CD4-positive, alpha-beta T cell treated with Interleukin-6 at 100 ng/mL for 8 hours (primary cell): Measurements from ENCODE around the gene GPSM3.

Source experiments
- DNase-seq: peaks from one replicate; pipeline ENCODE4 v3.0.0-alpha.2; 2020; ENCODE audit warnings: mixed read lengths, low spot score

GPSM3 gene

DNA sequence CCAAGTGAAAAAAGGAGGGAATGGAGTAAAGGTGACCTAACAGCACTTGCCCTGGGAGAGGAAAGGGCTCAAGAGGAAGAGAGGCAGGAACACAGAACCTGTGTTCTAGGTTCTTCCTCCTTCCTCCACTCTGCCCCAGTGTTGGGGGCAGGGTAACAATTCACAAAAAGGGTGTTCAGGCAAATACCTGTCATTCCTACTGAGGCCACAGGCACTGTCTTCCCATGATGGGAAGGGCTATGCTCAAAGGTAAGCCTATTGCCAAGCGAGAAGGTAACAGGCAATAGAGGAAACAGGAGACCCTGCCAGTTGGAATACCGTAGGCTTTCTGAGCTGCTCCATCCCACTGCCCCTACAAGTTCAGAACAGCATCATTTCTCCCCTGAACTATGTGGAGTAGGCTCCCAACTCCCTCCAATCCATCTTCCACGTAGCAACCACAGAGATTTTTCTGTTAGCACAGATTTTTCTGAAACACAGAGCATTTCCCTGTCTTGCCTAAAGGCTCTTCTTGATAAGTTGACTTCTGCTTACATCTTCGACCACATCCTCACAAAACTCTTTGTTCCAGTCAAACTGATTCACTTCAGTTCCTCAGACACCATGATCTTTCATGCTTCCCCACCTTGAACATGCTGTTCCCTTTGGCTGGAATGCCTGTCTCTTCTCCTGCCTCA lies 19.3 kb downstream of the GPSM3 start:
- no peak for DNase-seq

GRCh38 chr6:32171234-32171633 lies 21.2 kb downstream of the GPSM3 start:
- DNase-seq, result no peak

DNA sequence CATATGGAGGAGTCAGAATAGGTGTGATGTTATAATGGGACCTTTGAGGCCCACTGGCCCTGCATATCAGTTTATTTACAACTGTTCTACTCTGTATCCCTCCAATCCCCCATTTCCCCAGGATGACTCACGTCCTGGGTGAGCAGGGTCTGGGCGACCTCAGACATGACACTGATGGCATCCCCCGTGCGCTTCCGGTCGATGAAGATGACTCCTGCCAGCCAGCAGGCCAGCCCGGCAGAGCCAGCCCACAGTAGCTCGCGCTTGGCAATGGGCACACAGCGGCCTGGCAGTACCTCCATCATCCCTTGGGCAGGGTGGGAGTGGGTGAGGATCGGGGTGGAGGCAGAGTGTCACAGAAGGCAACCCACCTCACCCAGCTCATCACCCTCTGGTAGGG lies 22.1 kb downstream of the GPSM3 start:
- DNase-seq, result no peak

- DNase-seq, result no peak
Observed at GRCh38 chr6:32168807-32169591, 23.4 kb downstream of the GPSM3 start.

- DNase-seq, result no peak
Observed at GRCh38 chr6:32168350-32168749, 24.1 kb downstream of the GPSM3 start.

DNA sequence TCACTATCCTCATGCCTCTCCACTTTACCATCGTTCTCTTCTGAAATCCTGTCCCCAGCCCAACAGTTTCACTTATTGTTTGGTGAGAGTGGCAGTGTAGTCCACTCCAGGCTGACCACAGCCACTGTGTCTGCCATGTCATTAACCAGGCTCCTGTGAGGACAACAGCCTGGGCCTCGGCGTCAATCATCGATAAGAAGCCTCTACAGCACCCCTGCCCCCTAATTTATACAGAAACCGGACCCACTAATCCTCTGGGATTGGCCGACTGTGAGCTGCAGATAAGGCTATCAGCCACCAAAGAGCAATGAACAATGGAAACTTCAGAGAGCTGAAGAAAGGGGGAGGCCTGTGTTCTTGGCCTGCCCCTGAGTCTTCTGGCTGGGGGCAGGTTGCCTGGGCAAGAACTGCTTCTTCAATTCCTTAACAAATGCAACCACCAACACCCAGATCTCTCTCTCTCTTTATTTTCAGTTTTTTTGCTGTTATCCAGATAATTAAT lies 24.6 kb downstream of the GPSM3 start:
- no peak for DNase-seq

GRCh38 chr6:32167154-32167760 lies 25.2 kb downstream of the GPSM3 start:
- no peak for DNase-seq

DNA sequence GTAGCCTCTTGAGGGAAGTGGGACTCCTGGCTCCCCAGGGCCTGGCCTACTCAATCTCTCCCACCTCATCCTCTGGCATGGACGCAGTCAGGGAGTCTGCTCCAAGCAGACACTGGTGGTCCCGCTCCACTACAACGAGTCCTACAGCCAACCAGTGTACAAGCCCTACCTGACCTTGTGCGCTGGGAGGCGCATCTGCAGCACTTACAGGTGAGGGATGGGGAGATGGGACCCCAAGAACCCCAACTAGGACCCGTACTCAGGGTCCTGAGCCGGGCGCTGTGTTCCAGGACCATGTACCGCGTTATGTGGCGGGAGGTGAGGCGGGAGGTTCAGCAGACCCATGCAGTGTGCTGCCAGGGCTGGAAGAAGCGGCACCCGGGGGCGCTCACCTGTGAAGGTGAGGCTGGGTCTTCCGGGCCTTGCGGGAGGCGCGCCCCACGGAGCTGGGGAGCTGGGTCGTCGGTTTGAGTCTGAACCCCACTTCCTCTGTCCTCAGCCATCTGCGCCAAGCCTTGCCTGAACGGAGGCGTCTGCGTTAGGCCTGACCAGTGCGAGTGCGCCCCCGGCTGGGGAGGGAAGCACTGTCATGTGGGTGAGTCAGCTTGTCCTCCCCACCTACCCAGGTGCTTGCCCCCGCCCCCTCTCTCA lies 25.9 kb downstream of the GPSM3 start:
- DNase-seq, result no peak

- DNase-seq, result no peak
Observed at GRCh38 chr6:32164295-32164694, 28.1 kb downstream of the GPSM3 start, which contains the start of gene EGFL8. Gene EGFL8, plus strand, starts transcription at chr6:32164595. Its CDS starts 1,571 bp downstream, at chr6:32166166.

DNA sequence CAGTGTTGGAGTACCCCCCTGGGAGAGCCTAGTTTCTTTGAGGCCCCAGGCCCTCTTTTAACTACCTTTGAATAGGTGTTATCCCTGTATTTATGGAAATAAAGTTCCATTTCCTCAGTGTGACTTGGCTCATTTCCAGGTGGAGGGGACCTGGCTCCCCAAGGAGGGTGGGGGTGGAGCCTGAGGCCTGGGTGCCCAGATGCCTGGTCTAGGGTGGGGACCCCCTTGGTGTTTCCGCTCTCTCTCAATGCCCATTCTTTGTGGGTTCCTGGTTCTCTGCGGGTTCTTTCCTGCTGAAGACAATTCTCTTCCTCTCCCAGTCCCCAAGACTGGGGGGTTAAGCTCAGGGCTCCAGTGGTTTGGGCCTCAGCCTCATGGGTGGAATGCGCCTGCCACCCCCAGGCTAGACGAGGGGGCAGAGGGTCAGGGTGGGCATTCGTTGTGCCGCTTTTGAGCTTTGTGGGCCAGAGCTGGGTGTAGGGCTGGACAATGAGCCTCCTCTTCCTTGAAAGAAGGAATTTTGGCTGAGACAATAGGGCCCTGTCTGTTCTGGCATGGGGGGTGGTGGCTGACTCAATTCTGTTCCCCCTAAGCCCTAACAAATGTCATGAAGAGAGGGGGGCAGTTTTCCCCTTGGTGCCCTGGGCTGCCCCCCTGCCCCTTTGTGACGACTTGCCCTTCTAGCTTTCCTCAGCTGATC lies 28.7 kb downstream of the GPSM3 start:
- DNase-seq, result no peak

DNA sequence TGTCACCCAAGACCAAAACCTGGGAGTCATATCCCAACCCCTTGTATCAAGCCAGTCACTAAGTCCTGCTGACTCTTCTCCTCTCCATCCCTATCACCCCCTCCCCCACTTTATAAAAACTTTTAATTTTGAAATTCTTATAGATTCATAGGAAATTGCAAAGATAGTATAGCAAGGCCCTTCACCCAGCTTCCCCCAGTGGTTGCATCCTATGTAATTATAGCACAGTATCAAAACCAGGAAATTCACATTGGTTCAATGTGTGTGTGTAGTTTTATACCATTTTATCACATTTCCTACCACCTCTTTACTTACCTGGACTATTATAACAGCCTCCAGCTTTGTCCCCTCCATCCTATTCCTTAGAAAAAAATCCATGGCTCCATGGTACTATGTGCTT lies 34.4 kb downstream of the GPSM3 start:
- DNase-seq, result no peak

DNA sequence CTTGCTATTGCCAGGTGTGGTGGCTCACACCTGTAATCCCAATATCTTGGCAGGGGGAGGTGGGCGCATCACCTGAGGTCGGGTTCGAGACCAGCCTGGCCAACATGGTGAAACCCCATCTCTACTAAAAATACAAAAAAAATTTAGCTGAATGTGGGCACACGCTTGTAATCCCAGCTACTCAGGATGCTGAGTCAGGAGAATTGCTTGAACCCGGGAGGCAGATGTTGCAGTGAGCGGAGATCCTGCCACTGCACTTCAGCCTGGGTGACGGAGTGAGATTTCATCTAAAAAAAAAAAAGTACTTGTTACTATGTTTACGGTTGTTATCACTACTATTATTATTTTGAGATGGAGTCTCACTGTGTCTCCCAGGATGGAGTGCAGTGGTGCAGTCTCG lies 35.6 kb downstream of the GPSM3 start:
- no peak for DNase-seq

DNA sequence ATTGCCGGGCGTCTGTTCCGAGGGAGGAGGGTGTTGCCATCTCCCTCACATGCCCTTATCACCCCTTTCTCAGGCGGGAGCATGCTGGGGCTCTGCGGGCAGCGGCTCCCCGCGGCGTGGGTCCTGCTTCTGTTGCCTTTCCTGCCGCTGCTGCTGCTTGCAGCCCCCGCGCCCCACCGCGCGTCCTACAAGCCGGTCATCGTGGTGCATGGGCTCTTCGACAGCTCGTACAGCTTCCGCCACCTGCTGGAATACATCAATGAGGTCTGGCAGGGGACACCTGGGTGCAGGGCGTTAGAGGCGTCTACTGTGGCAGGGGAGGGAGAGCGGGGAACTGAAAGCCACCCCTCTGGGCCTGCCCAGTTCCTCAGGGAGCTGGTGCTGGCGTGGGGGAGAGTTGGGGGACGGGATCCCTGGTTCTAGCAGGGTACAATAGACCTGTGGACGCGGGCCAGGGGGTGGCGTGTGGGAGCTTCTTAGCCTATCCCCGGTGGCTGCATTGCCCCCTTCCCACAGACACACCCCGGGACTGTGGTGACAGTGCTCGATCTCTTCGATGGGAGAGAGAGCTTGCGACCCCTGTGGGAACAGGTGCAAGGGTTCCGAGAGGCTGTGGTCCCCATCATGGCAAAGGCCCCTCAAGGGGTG lies 37.8 kb downstream of the GPSM3 start:
- peak; percentile 73 for DNase-seq

- peak; percentile 63 for DNase-seq
Observed at GRCh38 chr6:32153564-32154513, 38.6 kb downstream of the GPSM3 start, which contains the start of gene PPT2. Gene PPT2, plus strand, starts transcription at chr6:32154141. Its CDS starts 454 bp downstream, at chr6:32154595.

GRCh38 chr6:32152769-32153563 lies 39.5 kb downstream of the GPSM3 start:
- DNase-seq, result no peak

DNA sequence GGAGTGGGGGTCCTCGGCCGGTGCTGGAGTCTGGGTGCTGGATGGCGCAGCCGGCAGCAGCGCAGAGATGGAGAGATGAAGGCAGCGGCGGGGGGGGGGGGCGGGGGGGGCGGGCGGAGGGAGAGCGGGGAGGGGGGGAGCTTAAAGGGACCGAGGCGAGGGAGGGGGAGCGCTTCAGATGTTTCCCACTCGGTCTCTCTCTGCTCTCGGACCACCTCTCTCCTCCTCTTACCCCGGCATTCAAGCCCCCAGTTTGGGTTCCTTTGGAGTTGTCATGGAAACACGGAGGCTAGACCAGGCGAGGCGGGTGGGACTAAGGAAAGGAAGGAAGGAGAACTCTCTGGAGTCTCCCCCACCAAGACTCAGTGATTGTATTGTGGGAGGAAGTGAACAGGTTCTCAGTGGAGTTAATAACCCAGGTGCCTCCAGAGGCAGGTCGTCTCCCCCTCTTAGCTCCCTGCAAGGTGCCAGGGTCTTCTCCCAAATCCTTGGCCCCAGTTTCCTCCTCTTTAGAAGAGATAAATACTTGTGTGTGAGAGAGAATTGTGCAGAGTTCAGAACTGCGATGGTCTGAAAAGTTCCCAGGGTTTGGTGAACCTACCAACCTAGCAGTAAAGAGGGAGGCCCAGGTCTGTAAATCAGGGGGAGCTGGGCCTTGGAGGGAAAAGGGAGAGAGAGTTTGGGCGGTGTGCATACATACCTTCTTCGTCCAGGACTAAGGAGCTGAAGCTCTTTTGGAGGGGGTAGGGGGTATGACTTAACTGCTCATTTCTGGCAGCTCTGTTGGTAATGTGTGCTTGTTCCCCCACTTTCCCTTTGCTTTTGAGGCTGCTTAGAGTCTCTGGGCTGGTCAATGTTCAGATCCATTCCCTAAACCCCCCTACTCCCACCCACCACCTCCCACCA lies 40.3 kb downstream of the GPSM3 start, which contains the start of gene PRRT1:
TSS of gene PRRT1 (minus strand) at position 77 of the 906 bp plus-strand sequence. CDS start 112 bp downstream, outside the sequence.
- no peak for DNase-seq

DNA sequence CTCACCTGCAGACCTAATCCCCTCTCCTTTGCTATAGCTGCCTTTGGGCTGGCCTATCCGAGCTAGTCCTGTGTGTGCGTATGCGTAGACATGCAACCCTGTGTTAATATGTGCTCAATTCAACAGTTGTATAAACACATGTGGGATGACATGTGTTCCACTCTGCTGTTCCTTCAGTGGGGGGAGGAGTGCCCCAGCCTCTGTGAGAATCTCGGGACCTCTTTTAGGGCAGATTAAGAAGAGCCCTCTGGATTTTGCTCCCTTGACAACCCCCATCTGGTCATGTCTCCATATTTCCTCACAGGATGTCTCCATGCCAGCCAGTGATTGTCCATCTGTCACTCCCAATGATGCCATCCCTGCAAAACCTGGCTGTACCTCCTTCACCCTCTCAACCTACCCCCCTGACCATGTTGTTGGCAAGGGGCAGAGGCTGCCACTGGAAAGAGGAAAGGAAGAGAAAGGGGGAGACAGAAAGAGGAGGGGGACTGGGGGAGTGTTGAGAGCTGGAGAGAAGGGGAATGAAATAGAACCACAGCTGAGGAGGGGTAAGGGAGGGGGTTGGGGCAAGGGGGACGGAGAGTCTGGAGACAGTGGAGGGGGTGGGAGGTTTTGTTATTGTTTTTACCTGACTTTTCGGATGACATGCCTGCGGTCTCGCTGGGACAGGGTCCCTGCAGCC lies 41.1 kb downstream of the GPSM3 start:
- no peak for DNase-seq
